CD14-positive monocyte (primary cell): ENCODE measurements around the gene BUB1B. TPM values are rescaled to one million over a fixed set of nuclear protein-coding genes. Genes with fewer than 3 reads are reported as not detected.

ENCODE experiments used
- DNase-seq, 3 donors: peaks; one replicate each; pipeline ENCODE4 v3.0.0-alpha.2; 2011 to 2022
- H2AFZ ChIP-seq: 2 replicates; pipeline ENCODE4 v1.6.0; 2012; ENCODE audit warnings: mild to moderate bottlenecking, low read depth, low read length, inconsistent platforms; ENCODE audit not compliant: insufficient read depth, poor library complexity, severe bottlenecking
- H3K27ac ChIP-seq, 2 donors: 1 replicate in 1 of 2; 2 replicates in 1 of 2; pipeline ENCODE4 v1.5.1; 2012 to 2013; ENCODE audit warnings: low read length in 2 of 2, control low read depth in 1 of 2, inconsistent platforms in 1 of 2, low read depth in 1 of 2, mild to moderate bottlenecking in 1 of 2
- H3K27me3 ChIP-seq, 2 donors: one replicate each; pipeline versions ENCODE4 v1.6.0 to v1.6.1; 2011 to 2013; ENCODE audit warnings: low read length in 2 of 2; ENCODE audit not compliant: control insufficient read depth in 2 of 2, insufficient read depth in 2 of 2
- H3K36me3 ChIP-seq, 2 donors: replicated peaks in 1 of 2; 1 replicate in 1 of 2; 2 replicates in 1 of 2; pipeline versions ENCODE4 v1.5.1 to v1.6.1; 2012 to 2013; ENCODE audit warnings: low read length in 2 of 2, control low read depth in 1 of 2, inconsistent platforms in 1 of 2, mild to moderate bottlenecking in 1 of 2; ENCODE audit not compliant: insufficient read depth in 2 of 2, control insufficient read depth in 1 of 2
- H3K4me1 ChIP-seq, 2 donors: 1 replicate in 1 of 2; 2 replicates in 1 of 2; pipeline versions ENCODE4 v1.5.1 to v1.6.1; 2012 to 2013; ENCODE audit warnings: low read length in 2 of 2, control low read depth in 1 of 2, inconsistent platforms in 1 of 2, mild to moderate bottlenecking in 1 of 2, moderate library complexity in 1 of 2; ENCODE audit not compliant: insufficient read depth in 2 of 2, control insufficient read depth in 1 of 2
- H3K4me2 ChIP-seq: replicated peaks from 2 replicates; pipeline ENCODE3; 2012; ENCODE audit warnings: low read length, moderate library complexity, mild to moderate bottlenecking; ENCODE audit not compliant: poor library complexity, severe bottlenecking; ENCODE audit errors: extremely low read depth
- H3K4me3 ChIP-seq, 3 experiments: fragments of 200-600 bp in 1 of 3; sonication (generic) in 1 of 3; replicated peaks in 1 of 3; 1 replicate in 2 of 3; 2 replicates in 1 of 3; pipeline ENCODE4 v1.5.1; 2011 to 2013; ENCODE audit warnings: low read length in 3 of 3, mild to moderate bottlenecking in 3 of 3, control low read depth in 2 of 3, low read depth in 2 of 3, inconsistent platforms in 1 of 3, moderate library complexity in 1 of 3
- H3K79me2 ChIP-seq: 2 replicates; pipeline ENCODE4 v1.6.0; 2012; ENCODE audit warnings: mild to moderate bottlenecking, control low read depth, inconsistent platforms, low read length, moderate library complexity; ENCODE audit not compliant: insufficient read depth
- H3K9ac ChIP-seq: 2 replicates; pipeline ENCODE4 v1.6.0; 2017; ENCODE audit warnings: low read length, mild to moderate bottlenecking; ENCODE audit not compliant: insufficient read depth, poor library complexity, severe bottlenecking
- H3K9me3 ChIP-seq, 2 donors: replicated peaks in 1 of 2; 1 replicate in 1 of 2; 2 replicates in 1 of 2; pipeline versions ENCODE4 v1.5.1 to v1.6.1; 2012 to 2013; ENCODE audit warnings: low read length in 2 of 2, control low read depth in 1 of 2; ENCODE audit not compliant: control insufficient read depth in 1 of 2, insufficient read depth in 1 of 2
- H4K20me1 ChIP-seq: 2 replicates; pipeline ENCODE4 v1.6.0; 2012; ENCODE audit warnings: mild to moderate bottlenecking, low read length, control low read depth, moderate library complexity; ENCODE audit not compliant: insufficient read depth
- H3K27ac Mint-ChIP-seq, 7 donors: one replicate each; pipeline ENCODE4 v1.8.0; 2020; ENCODE audit warnings: mild to moderate bottlenecking in 7 of 7, mixed read lengths in 7 of 7, moderate library complexity in 6 of 7, inconsistent platforms in 2 of 7
- H3K27me3 Mint-ChIP-seq, 3 donors: one replicate each; pipeline ENCODE4 v1.8.0; 2021 to 2022; ENCODE audit warnings: low read depth in 3 of 3, mild to moderate bottlenecking in 3 of 3, mixed read lengths in 3 of 3, moderate library complexity in 3 of 3, inconsistent platforms in 1 of 3
- H3K36me3 Mint-ChIP-seq, 2 donors: one replicate each; pipeline ENCODE4 v1.8.0; 2020; ENCODE audit warnings: mixed read lengths in 2 of 2, inconsistent platforms in 1 of 2, mild to moderate bottlenecking in 1 of 2
- H3K4me1 Mint-ChIP-seq: one replicate; pipeline ENCODE4 v1.8.0; 2020; ENCODE audit warnings: mild to moderate bottlenecking, mixed read lengths
- H3K4me3 Mint-ChIP-seq, 2 donors: one replicate each; pipeline ENCODE4 v1.8.0; 2020; ENCODE audit warnings: mild to moderate bottlenecking in 2 of 2, mixed read lengths in 2 of 2, moderate library complexity in 1 of 2
- H3K9me3 Mint-ChIP-seq, 7 donors: one replicate each; pipeline ENCODE4 v1.8.0; 2020 to 2022; ENCODE audit warnings: mixed read lengths in 7 of 7, mild to moderate bottlenecking in 6 of 7, moderate library complexity in 6 of 7, inconsistent platforms in 2 of 7
- CTCF ChIP-seq: fragments of 200-600 bp; IDR thresholded peaks from one replicate; pipeline ENCODE4 v1.8.0; 2022; ENCODE audit warnings: antibody characterized with exemption, mild to moderate bottlenecking
- WGBS: methylation state at CpG from one replicate; pipeline ENCODE4 v1.1.5; 2013; ENCODE audit warnings: missing lambda C conversion rate; ENCODE audit not compliant: insufficient coverage; 5-methylcytosine and 5-hydroxymethylcytosine counted together
- intact Hi-C, 2 donors: fragments of 100-400 bp; cut with micrococcal nuclease; formaldehyde crosslinking; loops; one replicate each; pipeline versions ENCODE4 v1.15.0 to v1.15.1; 2023
- polyA plus RNA-seq, 3 donors: library from polyadenylated mRNA; depleted of rRNA in 1 of 3; unstranded in 2 of 3; stranded (reverse) in 1 of 3; fragments of 300-500 nt in 2 of 3; fragments of >200 nt in 1 of 3; fragmentation: Illumina TruSeq in 2 of 3; gene quantifications; 1 replicate in 2 of 3; 2 replicates in 1 of 3; pipeline ENCODE4 v1.2.3, GENCODE V29; 2012 to 2021

Gene BUB1B
- polyA plus RNA-seq, 3 donors = 0.01 to 0.51 TPM; not detected in 1

- 93% methylated on average over 4 of the region's 5 CpGs for WGBS
- peaks cover 0 to 3% (median 0%) of the 10 kb centered on the region in 7 donors for H3K9me3 Mint-ChIP-seq
- peaks cover 14% of the 10 kb centered on the region for H3K4me1 Mint-ChIP-seq
- TF ChIP-seq CTCF = no peak
- H3K27me3 Mint-ChIP-seq = peaks cover 14 to 31% (median 29%) of the 10 kb centered on the region in 3 donors
- Histone ChIP-seq H3K79me2 (no peaks in the 10 kb centered on the region), H3K27ac (no peak overlapping the region), H3K9ac (no peak overlapping the region), H4K20me1 (no peaks in the 10 kb centered on the region), H3K36me3 (no peaks in the 10 kb centered on the region), H3K9me3 (no peaks in the 10 kb centered on the region), H3K4me3 (no peak overlapping the region), H3K4me1 (peaks cover 8 to 12% of the 10 kb centered on the region in 2 donors), H3K4me2 (no peak overlapping the region), H3K27me3 (peaks cover 0 to 24% of the 10 kb centered on the region in 2 donors), H2AFZ (no peak overlapping the region)
- no peak overlapping the region for H3K4me3 Mint-ChIP-seq
- peaks cover 3 to 4% of the 10 kb centered on the region in 2 donors for H3K36me3 Mint-ChIP-seq
- H3K27ac Mint-ChIP-seq = peak overlapping the region in 2 of 7 donors; percentile 25 to 60
- intact Hi-C loops = no loop called here
- DNase-seq = no peak
Measured at GRCh38 chr15:40242601-40243000, 81.7 kb downstream of the BUB1B start.

- TF ChIP-seq CTCF = no peak
- H3K9me3 Mint-ChIP-seq = peaks cover 0 to 3% (median 0%) of the 10 kb centered on the region in 7 donors
- H3K36me3 Mint-ChIP-seq = peaks cover 0 to under 1% of the 10 kb centered on the region in 2 donors
- H3K36me3 ChIP-seq = no peaks in the 10 kb centered on the region
- peaks cover 14 to 25% (median 24%) of the 10 kb centered on the region in 3 donors for H3K27me3 Mint-ChIP-seq
- intact Hi-C loops = no loop called here
- H3K79me2 ChIP-seq = no peaks in the 10 kb centered on the region
- no peak for DNase-seq
- H3K27me3 ChIP-seq = peaks cover 0 to 22% of the 10 kb centered on the region in 2 donors
- no peak overlapping the region for H3K4me3 Mint-ChIP-seq
- no peak overlapping the region for H3K4me2 ChIP-seq
- H3K4me1 ChIP-seq = peaks cover 8 to 12% of the 10 kb centered on the region in 2 donors
- H2AFZ ChIP-seq = no peak overlapping the region
- 77% methylated on average over 6 of the region's 9 CpGs for WGBS
- peaks cover 12% of the 10 kb centered on the region for H3K4me1 Mint-ChIP-seq
- no peak overlapping the region for H3K27ac ChIP-seq
- no peaks in the 10 kb centered on the region for H3K9me3 ChIP-seq
- no peak overlapping the region for H3K4me3 ChIP-seq
- no peaks in the 10 kb centered on the region for H4K20me1 ChIP-seq
- H3K27ac Mint-ChIP-seq = no peak overlapping the region
- H3K9ac ChIP-seq = no peak overlapping the region
Measured at GRCh38 chr15:40243126-40243810, 82.4 kb downstream of the BUB1B start.
